Amniotic epithelial cell (primary cell): ENCODE results near the gene CLTCL1.
"Not testable (repeated sequence)": the region's sequence is repeated elsewhere in the genome, so short reads cannot be mapped to it uniquely, and the experiment has no call there.

Experiments used
- DNase-seq: peaks from one replicate; pipeline ENCODE4 v3.0.0-alpha.2; 2010; ENCODE audit warnings: low read depth

Gene CLTCL1

GRCh38 chr22:19291580-19292457, at the start of gene CLTCL1:
Gene CLTCL1 (minus strand): TSS chr22:19291719. CDS start chr22:19291641, 78 bp downstream.
- DNase-seq, result peak; percentile 46

DNA sequence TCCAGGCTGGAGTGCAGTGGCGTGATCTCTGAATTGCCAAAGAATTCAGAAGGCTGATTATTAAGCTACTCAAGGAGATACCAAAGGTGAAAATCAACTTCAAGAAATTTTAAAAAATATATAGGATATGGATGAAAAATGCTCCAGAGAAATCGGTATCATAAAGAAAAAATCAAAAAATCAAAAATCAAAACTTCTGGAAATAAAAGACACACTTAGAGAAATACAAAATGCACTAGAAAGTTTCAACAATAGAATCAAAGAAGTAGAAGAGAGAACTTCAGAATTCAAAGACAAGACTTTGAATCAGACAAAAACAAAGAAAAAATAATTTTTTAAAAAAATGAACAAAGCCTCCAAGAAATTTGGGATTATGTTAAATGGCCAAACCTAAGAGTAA, 45.6 kb upstream of the CLTCL1 start:
- no peak for DNase-seq

- DNase-seq, result no peak
These were observed 44.9 kb upstream of the CLTCL1 start for GRCh38 chr22:19336133-19337075.

DNA sequence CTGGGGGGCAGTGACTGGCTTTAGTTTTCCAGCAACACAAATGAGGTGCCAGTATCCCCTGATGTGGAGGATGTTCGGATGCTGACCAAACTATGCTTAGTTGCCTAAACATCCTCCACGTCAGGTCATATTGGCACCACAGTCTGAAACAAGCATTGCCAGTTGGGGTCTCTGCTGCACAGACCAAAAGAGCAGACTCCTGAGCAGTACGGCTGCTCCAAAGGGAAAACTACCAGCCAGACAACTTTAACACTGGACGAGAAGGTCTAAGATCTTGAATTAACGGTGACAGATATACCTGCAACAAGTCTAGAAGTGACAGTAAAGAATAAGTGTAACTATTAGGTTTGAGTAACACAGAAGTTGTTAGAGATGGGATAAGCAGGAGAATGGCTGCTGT, 40.5 kb upstream of the CLTCL1 start:
- no peak for DNase-seq

DNA sequence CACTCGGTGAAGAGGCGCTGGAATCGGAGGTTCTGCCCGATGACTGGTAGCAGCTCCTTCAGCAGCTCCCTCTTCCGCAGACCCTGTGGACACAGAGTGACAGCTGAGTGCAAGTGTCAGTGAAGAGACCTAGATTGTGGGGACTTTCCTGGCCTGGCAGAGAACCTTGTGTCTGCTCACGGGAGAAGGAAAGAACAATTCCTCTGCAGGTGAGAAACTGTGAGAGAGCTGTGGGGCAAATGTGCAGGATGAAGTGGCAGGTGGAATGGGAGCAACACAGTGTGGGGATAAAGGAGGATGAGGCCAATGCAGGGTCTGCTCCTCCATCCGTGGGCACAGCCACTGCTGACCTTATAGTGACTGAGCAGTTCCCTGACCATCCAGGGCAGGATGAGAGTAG, 40.0 kb upstream of the CLTCL1 start:
- no peak for DNase-seq

GRCh38 chr22:19330865-19331418, 39.4 kb upstream of the CLTCL1 start:
- DNase-seq, result no peak

GRCh38 chr22:19330205-19330604, 38.7 kb upstream of the CLTCL1 start:
- not testable (repeated sequence) for DNase-seq

DNA sequence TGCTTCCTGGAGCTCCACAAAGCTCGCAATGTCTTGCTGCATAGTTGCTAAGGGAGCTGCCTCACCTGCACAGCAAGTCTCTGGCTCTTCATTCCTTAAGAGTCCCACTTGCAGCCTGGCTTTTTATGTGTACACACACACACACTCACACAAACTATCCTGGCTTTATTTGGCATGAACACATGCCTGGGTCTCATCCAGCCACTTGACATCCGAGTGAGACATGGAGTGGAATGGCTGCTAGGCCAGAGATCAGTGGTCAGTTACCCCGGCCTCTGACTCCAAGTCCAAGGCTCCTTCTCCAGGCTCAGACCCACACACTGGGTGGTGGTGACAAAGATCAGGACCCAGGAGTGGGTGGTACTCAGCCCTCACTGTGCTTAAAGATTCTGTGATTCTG, 37.9 kb upstream of the CLTCL1 start:
- no peak for DNase-seq

DNA sequence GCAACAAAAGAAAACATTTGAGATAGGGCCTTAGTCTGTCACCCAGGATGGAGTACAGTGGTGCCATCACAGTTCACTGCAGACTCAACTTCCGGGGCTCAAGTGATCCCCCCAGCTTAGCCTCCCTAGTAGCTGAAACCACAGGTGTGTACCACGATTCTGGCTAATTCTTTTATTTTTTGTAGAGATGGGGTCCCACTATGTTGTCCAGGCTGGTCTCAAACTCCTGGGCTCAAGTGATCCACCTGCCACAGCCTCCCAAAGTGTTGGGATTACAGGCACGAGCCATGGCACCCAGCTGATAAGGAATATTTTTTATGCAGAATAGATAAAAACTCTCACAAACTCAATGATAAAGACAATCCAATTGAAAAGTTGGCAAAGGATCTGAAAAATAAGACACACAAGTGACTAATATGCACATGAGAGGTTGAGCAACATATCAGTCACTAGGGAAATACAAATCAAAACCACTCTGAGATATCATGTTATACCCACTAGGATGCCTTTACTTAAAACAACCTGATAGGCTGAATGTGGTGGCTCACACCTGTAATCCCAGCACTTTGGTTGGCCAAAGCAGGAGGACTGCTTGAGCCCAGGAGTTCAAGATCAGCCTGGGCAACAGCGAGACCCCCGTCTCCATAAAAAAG, 33.9 kb upstream of the CLTCL1 start:
- peak; percentile 69 for DNase-seq

GRCh38 chr22:19323420-19323819, 31.9 kb upstream of the CLTCL1 start:
- DNase-seq, result not testable (repeated sequence)

GRCh38 chr22:19321757-19322156, 30.2 kb upstream of the CLTCL1 start:
- DNase-seq, result no peak

DNA sequence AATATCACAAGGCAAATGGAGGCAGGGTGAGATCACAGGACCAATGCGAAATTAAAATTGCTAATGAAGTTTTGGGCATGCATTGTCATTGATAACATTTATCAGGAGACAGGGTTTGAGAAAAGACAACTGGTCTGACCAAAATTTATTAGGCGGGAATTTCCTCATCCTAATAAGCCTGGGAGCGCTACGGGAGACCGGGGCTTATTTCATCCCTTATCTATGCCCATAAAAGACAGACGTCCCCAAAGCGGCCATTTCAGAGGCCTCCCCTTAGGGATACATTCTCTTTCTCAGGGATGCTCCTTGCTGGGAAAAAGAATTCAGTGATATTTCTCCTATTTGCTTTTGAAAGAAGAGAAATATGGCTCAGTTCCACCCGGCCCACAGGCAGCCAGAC, 28.6 kb upstream of the CLTCL1 start:
- not testable (repeated sequence) for DNase-seq

- no peak for DNase-seq
These were observed 27.8 kb upstream of the CLTCL1 start for GRCh38 chr22:19319281-19319680.

GRCh38 chr22:19317865-19318264, 26.3 kb upstream of the CLTCL1 start:
- DNase-seq, result no peak

DNA sequence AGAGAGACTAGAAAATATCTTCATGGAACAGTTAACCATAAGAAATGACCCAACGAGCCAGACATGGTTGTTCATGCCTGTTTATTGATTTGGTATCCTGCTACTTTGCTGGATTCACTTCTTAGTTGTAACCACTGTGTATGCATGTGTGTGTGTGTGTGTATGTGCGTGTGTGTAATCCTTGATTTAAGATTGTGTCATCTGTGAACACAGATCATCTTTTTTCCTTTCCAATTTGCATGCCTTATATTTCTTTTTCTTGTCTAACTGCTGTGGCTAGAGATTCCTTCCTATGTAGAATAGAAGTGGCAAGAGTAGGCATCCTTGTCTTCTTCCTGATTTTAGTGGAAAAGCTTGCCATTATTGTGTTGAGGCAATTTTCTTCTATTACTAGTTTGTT, 16.4 kb upstream of the CLTCL1 start:
- no peak for DNase-seq

DNA sequence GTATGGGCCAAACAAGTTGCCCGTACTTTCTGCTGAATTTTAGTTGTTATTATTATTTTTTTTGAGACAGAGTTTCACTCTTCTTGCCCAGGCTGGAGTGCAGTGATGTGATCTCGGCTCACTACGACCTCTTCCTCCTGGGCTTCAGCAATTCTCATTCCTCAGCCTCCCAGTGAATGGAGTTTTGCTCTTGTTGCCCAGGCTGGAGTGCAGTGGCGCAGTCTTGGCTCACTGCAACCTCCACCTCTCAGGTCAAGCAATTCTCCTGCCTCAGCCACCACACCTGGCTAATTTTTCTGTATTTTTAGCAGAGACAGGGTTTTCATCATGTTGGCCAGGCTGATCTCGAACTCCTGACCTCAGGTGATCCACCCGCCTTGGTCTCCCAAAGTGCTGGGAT, 15.0 kb upstream of the CLTCL1 start:
- DNase-seq, result not testable (repeated sequence)

- DNase-seq, result no peak
These were observed 13.0 kb upstream of the CLTCL1 start for GRCh38 chr22:19304547-19304946.

GRCh38 chr22:19303785-19304184, 12.3 kb upstream of the CLTCL1 start:
- DNase-seq, result no peak

DNA sequence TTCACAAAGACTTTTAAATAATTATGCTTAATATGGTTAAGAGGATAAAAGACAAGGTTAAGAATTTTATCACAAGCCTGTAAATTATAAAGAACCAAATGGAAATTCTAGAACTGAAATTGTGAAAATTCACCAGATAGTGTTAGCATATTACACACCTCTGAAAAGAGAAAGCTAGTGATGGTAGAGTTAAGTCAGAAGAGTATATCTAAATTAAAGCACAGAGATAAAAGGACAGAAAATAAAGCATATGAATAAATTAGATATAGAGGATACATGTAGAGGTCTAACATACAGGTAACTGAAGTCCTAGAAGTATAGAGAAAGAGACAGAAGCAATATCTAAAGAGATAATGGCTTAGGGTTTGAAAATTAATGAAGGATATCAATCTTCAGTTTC, 4.2 kb upstream of the CLTCL1 start:
- no peak for DNase-seq

DNA sequence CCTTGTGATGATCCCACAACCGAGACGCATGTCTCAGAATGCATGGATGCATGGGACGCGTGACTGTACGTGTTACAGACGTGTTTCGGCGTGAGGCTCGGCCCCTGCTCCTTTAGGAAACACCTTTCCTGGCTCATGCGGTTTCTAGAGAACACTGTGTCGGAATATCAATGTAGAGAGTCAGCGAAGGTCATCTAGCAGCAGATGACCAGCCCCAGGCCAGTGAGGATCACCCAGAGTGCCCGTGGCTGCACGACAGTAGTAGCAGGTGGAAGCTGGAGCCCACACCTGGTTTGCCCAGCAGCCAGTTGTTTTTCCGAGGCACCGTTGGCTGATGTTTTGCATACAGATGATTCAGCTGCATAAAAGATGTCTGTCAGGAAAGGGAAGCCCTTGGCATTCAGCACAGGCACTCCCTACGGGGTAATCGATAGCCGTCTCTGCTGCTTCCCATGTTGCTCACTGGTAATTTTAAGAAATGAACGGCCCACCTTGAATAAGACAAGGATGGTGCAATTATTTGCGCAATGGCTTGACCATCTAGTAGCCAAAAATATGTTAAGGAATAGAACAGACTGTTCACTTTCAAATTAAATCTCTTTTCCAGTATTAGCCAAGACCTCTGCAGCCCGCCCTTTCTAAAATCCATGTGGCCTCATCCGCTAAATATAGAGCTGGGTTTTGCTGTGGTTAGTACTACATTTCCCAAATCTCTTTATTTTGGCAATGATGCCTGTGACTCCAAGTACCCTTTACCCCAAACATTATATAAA, 1.1 kb upstream of the CLTCL1 start:
- peak; percentile 71 for DNase-seq

GRCh38 chr22:19291218-19291579, 320 bp downstream of the CLTCL1 start:
- no peak for DNase-seq
